HG02759 (cell line): ENCODE data around the gene SLC44A4.

Experiments
- ATAC-seq: cut with Tn5 transposase; IDR thresholded peaks from one replicate; pipeline ENCODE4 v1.9.1; 2021; ENCODE audit warnings: mild to moderate bottlenecking, moderate library complexity; ENCODE audit not compliant: unreplicated experiment

SLC44A4 gene

GRCh38 chr6:31901415-31901952 is 22.7 kb upstream of the SLC44A4 start:
- no peak for ATAC-seq

GRCh38 chr6:31900917-31901414 is 22.2 kb upstream of the SLC44A4 start:
- no peak for ATAC-seq

- ATAC-seq, result no peak
These were observed 21.3 kb upstream of the SLC44A4 start for GRCh38 chr6:31899882-31900722.

- no peak for ATAC-seq
These were observed 20.4 kb upstream of the SLC44A4 start for GRCh38 chr6:31899215-31899614.

GRCh38 chr6:31898383-31899011 is 19.7 kb upstream of the SLC44A4 start:
- ATAC-seq, result no peak

GRCh38 chr6:31897612-31898382 is 19.0 kb upstream of the SLC44A4 start, which contains the start of gene EHMT2:
Gene EHMT2 (minus strand): TSS chr6:31897698. CDS start chr6:31897677, 21 bp downstream.
- ATAC-seq, result peak; percentile 68

- peak; percentile 30 for ATAC-seq
These were observed 18.2 kb upstream of the SLC44A4 start for GRCh38 chr6:31896856-31897611.

GRCh38 chr6:31896493-31896855 is 17.7 kb upstream of the SLC44A4 start:
- no peak for ATAC-seq

GRCh38 chr6:31892821-31893220 is 14.0 kb upstream of the SLC44A4 start:
- ATAC-seq, result no peak

GRCh38 chr6:31889331-31889972 is 10.7 kb upstream of the SLC44A4 start:
- no peak for ATAC-seq

GRCh38 chr6:31888276-31889258 is 9.8 kb upstream of the SLC44A4 start:
- no peak for ATAC-seq

- no peak for ATAC-seq
These were observed 8.6 kb upstream of the SLC44A4 start for GRCh38 chr6:31887173-31888007.

GRCh38 chr6:31886541-31886991 is 7.8 kb upstream of the SLC44A4 start:
- no peak for ATAC-seq

GRCh38 chr6:31884528-31885035 is 5.8 kb upstream of the SLC44A4 start:
- ATAC-seq, result no peak

GRCh38 chr6:31883676-31884075 is 4.9 kb upstream of the SLC44A4 start:
- ATAC-seq, result no peak

GRCh38 chr6:31882344-31882743 is 3.5 kb upstream of the SLC44A4 start:
- ATAC-seq, result no peak

GRCh38 chr6:31881136-31881859 is 2.5 kb upstream of the SLC44A4 start:
- no peak for ATAC-seq
